Prostate gland (tissue), 2 donors: ENCODE data around the gene NCF4. TPM values are rescaled to one million over a fixed set of nuclear protein-coding genes. Genes with fewer than 3 reads are reported as not detected.

Experiments used
- DNase-seq: peaks from one replicate; pipeline ENCODE4 v3.0.0-alpha.2; 2019; ENCODE audit warnings: low spot score
- H3K27ac ChIP-seq, 2 donors: fragments of 200-600 bp; sonication (generic); 2 replicates each; pipeline ENCODE4 v1.5.1; 2017 to 2019
- H3K27me3 ChIP-seq: fragments of 200-600 bp; sonication (generic); replicated peaks from 2 replicates; pipeline ENCODE4 v1.5.1; 2019; ENCODE audit not compliant: insufficient read depth
- H3K36me3 ChIP-seq, 2 donors: fragments of 200-600 bp; sonication (generic); 1 replicate in 1 of 2; 2 replicates in 1 of 2; pipeline versions ENCODE4 v1.5.1 to v1.8.1; 2017 to 2019
- H3K4me1 ChIP-seq: fragments of 200-600 bp; sonication (generic); replicated peaks from 2 replicates; pipeline ENCODE4 v1.5.1; 2019
- H3K4me3 ChIP-seq, 2 donors: fragments of 200-600 bp; sonication (generic); 2 replicates each; pipeline ENCODE4 v1.5.1; 2017 to 2019
- H3K9me3 ChIP-seq: fragments of 200-600 bp; sonication (generic); 2 replicates; pipeline ENCODE4 v1.5.1; 2017
- POLR2A ChIP-seq: fragments of 450-650 bp; IDR thresholded peaks from one replicate; pipeline ENCODE4 v1.6.1; 2016; ENCODE audit warnings: antibody characterized with exemption, mild to moderate bottlenecking
- POLR2AphosphoS5 ChIP-seq: sonication (generic); formaldehyde crosslinking; IDR thresholded peaks from one replicate; pipeline ENCODE4 v1.6.1; 2017; ENCODE audit warnings: antibody characterized with exemption
- WGBS: methylation state at CpG from one replicate; pipeline ENCODE4 v1.1.5; 2018; 5-methylcytosine and 5-hydroxymethylcytosine counted together
- intact Hi-C: fragments of 100-400 bp; cut with DNase I; formaldehyde crosslinking; loops from one replicate; pipeline ENCODE4 v1.14.2; 2022
- total RNA-seq, 2 donors: library from RNA; depleted of rRNA; stranded (reverse); fragments of >200 nt; gene quantifications; one replicate each; pipeline ENCODE4 v1.1.0, GENCODE V29; 2016
- TF ChIP-seq, protein P1 (sequence below), 4 experiments: fragments of 200-600 bp in 2 of 4; fragments of 450-650 bp in 2 of 4; sonication (generic) in 2 of 4; IDR thresholded peaks; 1 replicate in 3 of 4; 2 replicates in 1 of 4; pipeline ENCODE4 v1.5.1; 2016 to 2019; ENCODE audit warnings: antibody characterized with exemption in 4 of 4, mild to moderate bottlenecking in 2 of 4, moderate library complexity in 2 of 4

NCF4 gene
- total RNA-seq, 2 donors from 2014 or later: 0.91 to 3.5 TPM

DNA sequence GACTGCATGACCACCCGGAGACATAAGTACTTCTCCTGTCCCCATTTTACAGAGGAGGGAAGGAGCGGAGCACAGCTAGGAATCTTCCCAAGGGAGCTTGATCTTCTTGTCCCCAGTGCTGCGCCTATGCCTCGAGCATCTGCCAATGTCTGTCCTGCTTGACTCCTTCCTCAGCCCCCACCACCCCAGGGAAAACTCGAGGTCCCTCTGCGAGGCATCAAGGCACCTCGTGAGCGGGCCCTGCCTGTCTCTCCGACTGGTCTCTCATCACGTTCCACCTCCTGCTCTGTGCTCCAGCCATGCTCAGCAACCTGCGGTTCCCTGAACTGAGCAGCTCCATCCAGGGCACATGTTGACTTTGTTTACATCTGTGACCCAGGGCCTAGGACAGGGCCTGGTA, 2.5 kb downstream of the NCF4 start:
- intact Hi-C loops: no loop called here
- no peak overlapping the region for H3K4me3 ChIP-seq
- no peak for TF ChIP-seq POLR2A
- TF ChIP-seq, protein P1, sequence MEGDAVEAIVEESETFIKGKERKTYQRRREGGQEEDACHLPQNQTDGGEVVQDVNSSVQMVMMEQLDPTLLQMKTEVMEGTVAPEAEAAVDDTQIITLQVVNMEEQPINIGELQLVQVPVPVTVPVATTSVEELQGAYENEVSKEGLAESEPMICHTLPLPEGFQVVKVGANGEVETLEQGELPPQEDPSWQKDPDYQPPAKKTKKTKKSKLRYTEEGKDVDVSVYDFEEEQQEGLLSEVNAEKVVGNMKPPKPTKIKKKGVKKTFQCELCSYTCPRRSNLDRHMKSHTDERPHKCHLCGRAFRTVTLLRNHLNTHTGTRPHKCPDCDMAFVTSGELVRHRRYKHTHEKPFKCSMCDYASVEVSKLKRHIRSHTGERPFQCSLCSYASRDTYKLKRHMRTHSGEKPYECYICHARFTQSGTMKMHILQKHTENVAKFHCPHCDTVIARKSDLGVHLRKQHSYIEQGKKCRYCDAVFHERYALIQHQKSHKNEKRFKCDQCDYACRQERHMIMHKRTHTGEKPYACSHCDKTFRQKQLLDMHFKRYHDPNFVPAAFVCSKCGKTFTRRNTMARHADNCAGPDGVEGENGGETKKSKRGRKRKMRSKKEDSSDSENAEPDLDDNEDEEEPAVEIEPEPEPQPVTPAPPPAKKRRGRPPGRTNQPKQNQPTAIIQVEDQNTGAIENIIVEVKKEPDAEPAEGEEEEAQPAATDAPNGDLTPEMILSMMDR (IDR thresholded peaks at IDR 0.05): no peak
- no peak for TF ChIP-seq POLR2AphosphoS5

GRCh38 chr22:36863979-36864378, 3.2 kb downstream of the NCF4 start:
- no peak overlapping the region for H3K4me3 ChIP-seq
- WGBS: 94% methylated on average over 6 of the region's 6 CpGs
- intact Hi-C loops: no loop called here

More for the DNA sequence above, 2.5 kb downstream of the NCF4 start:
- peaks cover 8% of the 10 kb centered on the region for H3K27me3 ChIP-seq
- no peaks in the 10 kb centered on the region for H3K4me1 ChIP-seq
- 88% methylated on average over 11 of the region's 11 CpGs for WGBS
- H3K9me3 ChIP-seq: no peaks in the 10 kb centered on the region
- no peaks in the 10 kb centered on the region for H3K36me3 ChIP-seq
- no peak for DNase-seq
- H3K27ac ChIP-seq: no peak overlapping the region

GRCh38 chr22:36864454-36865215, 3.8 kb downstream of the NCF4 start:
- no peak for DNase-seq
- H3K27ac ChIP-seq: no peak overlapping the region
- TF ChIP-seq POLR2A (no peak), POLR2AphosphoS5 (no peak)
- TF ChIP-seq, protein P1 (IDR thresholded peaks at IDR 0.05): no peak
- whole genome bisulfite sequencing: 66% methylated on average over 14 of the region's 14 CpGs
- H3K4me3 ChIP-seq: no peak overlapping the region
- H3K27me3 ChIP-seq: peaks cover 8% of the 10 kb centered on the region
- H3K36me3 ChIP-seq: no peaks in the 10 kb centered on the region
- H3K4me1 ChIP-seq: no peaks in the 10 kb centered on the region
- intact Hi-C loops: no loop called here
- no peaks in the 10 kb centered on the region for H3K9me3 ChIP-seq

More at GRCh38 chr22:36863979-36864378, 3.2 kb downstream of the NCF4 start:
- Histone ChIP-seq H3K9me3 (no peaks in the 10 kb centered on the region), H3K36me3 (no peaks in the 10 kb centered on the region), H3K27ac (no peak overlapping the region), H3K4me1 (no peaks in the 10 kb centered on the region), H3K27me3 (peaks cover 8% of the 10 kb centered on the region)
- TF ChIP-seq, protein P1 (IDR thresholded peaks at IDR 0.05): no peak
- TF ChIP-seq POLR2AphosphoS5: no peak
- TF ChIP-seq POLR2A: no peak
- DNase-seq: no peak

DNA sequence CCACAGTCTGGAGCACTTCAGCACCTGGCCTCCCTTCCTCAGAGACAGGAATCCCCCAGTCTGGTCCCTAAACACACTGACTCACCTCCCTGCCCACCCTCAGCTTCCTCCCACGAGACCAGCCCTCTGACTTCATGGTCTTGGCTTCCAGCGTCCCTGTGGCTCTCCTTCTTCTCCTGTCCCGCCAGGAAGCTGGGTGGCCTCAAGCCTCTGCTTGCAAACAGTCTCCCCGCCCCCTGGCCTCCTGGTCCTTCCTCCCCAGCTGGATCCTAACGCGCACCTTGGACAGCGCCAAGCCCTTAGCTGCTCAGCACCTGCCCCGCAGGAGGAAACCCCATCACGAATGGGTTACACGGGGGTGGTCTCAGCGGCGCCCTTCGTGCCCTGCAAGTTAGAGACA, 4.5 kb downstream of the NCF4 start:
- Histone ChIP-seq H3K9me3 (no peaks in the 10 kb centered on the region), H3K4me3 (no peak overlapping the region), H3K4me1 (no peaks in the 10 kb centered on the region), H3K36me3 (no peaks in the 10 kb centered on the region), H3K27ac (no peak overlapping the region), H3K27me3 (peaks cover 8% of the 10 kb centered on the region)
- TF ChIP-seq, protein P1 (IDR thresholded peaks at IDR 0.05): no peak
- TF ChIP-seq POLR2AphosphoS5 (no peak), POLR2A (no peak)
- 9% methylated on average over 13 of the region's 13 CpGs for WGBS
- DNase-seq: no peak
- intact Hi-C loops: no loop called here

DNA sequence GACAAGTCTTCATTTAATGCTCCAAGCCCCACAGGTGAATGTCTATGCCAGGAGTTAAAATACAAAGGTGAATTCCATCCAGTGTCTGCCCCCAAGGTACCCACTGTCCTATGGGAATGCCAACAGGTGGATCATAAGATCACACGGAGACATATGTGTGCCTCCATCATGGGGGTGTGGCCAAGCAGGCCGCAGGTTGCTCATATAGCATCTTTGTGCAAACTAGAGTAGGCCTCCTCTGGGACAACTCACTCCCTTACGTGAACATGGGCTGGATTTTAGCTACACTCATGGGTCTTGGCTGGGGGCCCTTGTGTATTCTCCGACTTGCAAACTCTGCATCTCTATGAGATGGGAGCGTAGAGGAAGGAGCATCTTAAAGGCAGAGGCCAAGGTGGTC, 6.9 kb downstream of the NCF4 start:
- no peak for TF ChIP-seq POLR2A
- no peak for TF ChIP-seq POLR2AphosphoS5
- TF ChIP-seq, protein P1 (IDR thresholded peaks at IDR 0.05): no peak
- H3K27me3 ChIP-seq: peaks cover 8% of the 10 kb centered on the region
- 83% methylated on average over 5 of the region's 5 CpGs for WGBS
- no peaks in the 10 kb centered on the region for H3K9me3 ChIP-seq
- no peaks in the 10 kb centered on the region for H3K36me3 ChIP-seq
- H3K27ac ChIP-seq: no peak overlapping the region
- intact Hi-C loops: no loop called here
- H3K4me3 ChIP-seq: no peak overlapping the region
- no peak for DNase-seq
- H3K4me1 ChIP-seq: no peaks in the 10 kb centered on the region
